Coronary artery (tissue), 2 donors: Measurements from ENCODE around the gene RGPD6.
"Not testable (repeated sequence)": the region's sequence is repeated elsewhere in the genome, so short reads cannot be mapped to it uniquely, and the experiment has no call there.

Experiments used
- DNase-seq: peaks from one replicate; pipeline ENCODE4 v3.0.0-alpha.2; 2017; ENCODE audit warnings: low spot score
- H3K27ac ChIP-seq, 2 donors: fragments of 200-600 bp; sonication (generic); one replicate each; pipeline ENCODE4 v1.5.1; 2016 to 2019
- H3K4me3 ChIP-seq: fragments of 200-600 bp; sonication (generic); 2 replicates; pipeline ENCODE4 v1.5.1; 2016; ENCODE audit warnings: mild to moderate bottlenecking, moderate library complexity

Gene RGPD6

DNA sequence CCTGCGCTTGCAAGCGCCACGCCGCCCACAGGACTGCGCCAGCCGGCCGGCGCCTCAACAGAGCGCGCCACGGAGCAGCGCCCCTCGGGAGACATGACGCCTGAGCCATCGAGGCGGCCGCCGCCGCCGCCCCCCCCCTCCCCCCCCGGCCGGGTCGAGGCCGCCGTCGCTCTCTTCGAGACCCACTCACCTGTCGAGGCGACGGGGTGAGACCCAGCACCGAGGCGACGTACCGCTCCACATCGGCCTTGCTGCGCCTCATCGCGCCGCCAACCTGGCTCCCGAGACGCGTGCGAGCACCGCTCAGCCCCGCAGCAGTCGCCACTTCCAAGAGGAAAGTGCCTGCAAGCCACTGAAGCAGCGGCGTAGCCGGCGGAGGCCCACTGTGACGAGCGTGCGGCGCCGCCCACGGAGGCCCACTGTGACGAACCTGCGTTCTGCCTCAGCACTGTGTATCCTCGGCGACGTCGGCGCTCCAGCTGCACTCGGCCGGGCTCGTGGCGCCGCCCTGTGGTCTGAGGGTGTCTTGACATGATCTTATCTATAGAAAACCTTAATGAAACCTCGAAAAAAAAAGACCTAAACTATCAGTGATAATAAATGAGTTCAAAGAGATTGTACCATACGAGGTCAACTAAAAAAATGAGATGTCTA lies at the start of gene RGPD6:
Gene RGPD6, minus strand, starts transcription at position 460 of the 654 bp plus-strand sequence. Its CDS starts 198 bp downstream, at position 262.
- not testable (repeated sequence) for DNase-seq, H3K4me3 ChIP-seq, H3K27ac ChIP-seq

- not testable (repeated sequence) for H3K4me3 ChIP-seq, DNase-seq, H3K27ac ChIP-seq
Measured at GRCh38 chr2:110619326-110619939, 42.4 kb upstream of the RGPD6 start.

DNA sequence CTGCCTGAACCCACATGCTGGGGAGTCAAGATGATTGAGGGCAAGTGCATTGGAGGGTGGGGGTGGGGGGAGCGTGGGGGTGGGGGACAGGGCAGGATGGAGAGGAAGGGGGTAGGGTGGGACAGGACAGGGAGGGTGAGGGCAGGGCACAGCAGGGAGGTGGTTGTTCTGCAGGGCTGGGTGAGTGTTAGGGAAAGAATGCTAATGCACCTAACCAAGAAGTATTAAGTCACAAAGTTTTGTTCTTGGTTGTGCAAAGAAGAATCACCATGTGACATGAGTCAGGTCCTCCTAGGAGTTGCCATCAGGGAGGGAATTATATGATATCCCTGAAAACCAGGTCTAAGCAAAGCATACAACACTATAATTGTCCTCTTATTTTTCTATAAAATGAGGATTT lies 36.9 kb upstream of the RGPD6 start:
- not testable (repeated sequence) for DNase-seq, H3K27ac ChIP-seq, H3K4me3 ChIP-seq

- not testable (repeated sequence) for DNase-seq
- Histone ChIP-seq H3K4me3 (peak overlapping the region; percentile 66), H3K27ac (peak overlapping the region in 1 of 2 donors; percentile 77)
Measured at GRCh38 chr2:110610613-110611250, 33.7 kb upstream of the RGPD6 start.

DNA sequence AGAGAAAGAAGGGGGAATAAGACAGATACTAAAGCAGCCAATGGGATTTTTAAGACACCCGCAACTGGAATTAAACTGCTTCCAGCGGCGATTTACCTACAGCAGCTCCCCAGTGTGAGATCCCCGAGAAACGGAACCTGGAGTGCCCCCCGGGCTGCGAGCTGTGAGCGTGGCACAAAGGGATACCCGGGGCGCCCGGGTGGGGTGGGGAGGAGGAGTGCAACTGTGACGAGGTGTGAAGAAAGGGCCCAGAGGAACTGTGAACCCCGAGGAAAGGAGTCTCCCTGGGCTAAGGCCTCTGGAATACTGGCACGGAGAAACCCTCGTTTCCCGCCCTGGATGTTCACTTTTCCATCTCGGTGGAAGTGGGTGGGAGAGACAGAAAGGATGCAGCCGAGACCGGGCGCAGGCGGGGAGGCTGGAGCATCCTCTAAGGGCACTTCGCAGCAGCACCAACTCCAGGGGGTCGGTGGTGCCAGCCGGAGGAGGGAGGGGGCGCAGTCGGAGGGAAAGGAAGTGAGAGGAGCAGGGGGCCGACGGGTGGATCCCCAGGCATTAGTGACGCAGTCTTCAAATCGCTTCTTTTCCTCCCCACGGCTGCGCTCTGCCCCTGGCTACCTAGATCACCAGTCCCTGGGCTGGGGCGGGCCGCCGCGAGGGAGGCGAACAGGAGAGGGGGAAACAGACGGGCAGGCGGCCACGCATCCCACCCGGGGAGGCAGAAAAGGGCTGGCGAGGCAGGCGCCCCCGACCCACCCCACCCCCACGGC lies 33.0 kb upstream of the RGPD6 start:
- not testable (repeated sequence) for DNase-seq
- Histone ChIP-seq H3K27ac (peak overlapping the region in 1 of 2 donors; percentile 77), H3K4me3 (peak overlapping the region; percentile 66)

DNA sequence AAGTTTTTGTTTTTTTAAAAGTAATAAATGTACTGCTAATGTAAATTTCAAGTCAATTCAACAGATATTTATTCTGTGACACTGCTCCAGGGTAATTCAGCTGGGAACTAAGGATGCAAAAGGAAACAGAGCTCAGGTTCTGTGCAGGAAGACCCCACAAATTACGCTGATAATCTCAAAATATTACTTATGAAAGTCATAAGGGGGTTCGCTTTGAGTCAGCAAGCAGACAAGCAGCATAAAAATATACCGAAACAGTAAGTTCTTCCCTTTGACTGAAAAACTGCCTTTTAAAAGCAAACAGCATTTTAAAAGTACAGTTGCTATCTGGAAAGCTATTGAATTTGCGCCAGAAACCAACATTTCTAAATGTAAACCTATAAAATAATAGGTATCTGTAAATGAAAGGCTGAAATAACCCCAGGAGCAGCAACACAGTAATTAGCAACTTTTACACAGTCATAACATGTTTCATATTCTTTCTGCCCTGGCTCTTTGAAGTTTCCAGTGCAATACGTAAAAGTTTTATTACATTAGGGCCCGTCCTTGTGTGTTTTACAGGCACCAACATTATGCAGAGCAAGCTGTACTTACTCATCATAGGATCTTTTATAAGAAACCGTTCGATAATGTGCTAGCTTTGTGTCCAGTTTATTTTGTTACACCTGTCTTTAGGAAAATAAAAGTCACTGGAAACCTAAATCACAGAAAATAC lies 31.9 kb upstream of the RGPD6 start:
- not testable (repeated sequence) for H3K4me3 ChIP-seq, DNase-seq, H3K27ac ChIP-seq

DNA sequence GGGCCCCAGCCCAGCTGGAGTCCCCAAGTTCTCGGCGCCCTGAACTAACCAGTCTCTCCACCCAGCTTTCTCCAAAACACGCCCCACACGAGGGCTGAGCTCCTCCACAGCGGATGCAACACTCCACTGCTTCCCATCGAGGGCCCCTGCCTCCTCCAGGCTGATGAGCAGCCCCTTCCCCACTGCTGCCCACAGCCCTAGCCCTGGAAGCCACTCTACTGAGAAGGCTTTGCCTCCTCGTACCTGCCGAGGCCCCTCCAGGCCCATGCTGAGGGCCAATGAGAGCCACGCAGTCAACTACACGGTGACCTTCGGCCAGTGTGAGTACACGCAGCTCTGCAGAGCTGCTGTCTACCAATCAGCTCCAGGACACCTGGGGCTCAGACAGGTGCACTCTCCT lies 28.0 kb upstream of the RGPD6 start:
- not testable (repeated sequence) for H3K4me3 ChIP-seq, H3K27ac ChIP-seq, DNase-seq

DNA sequence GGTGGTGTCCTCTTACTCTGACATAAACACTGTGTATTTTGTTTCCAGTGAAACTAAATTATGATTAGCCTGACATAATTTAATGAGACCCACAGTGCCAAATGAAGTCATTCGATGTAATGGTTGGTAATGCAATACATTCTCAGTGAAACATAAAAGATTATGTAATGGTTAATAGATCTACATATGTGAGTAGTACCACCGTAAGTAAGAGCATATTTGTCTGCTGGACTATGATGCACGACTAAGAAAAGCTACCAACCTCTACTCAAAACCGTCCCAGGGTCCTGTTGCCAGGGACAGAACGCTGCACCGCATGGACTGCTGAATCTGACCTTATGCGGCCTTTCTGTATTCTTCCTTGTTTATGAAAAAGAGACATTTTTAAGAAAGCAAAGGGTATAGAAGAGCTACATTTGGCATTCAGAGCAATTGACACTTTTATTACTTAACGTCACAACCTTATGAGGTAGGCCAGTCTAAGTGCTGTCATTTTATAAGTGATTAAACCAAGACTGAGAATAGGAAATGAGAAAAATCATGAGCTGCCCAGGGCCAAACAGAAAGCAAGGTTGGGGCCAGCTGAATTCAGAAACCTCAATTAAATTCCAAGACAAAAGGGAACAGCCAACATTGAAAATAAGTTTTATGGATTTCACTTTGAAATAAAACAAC lies 27.0 kb upstream of the RGPD6 start:
- not testable (repeated sequence) for DNase-seq, H3K27ac ChIP-seq, H3K4me3 ChIP-seq

- not testable (repeated sequence) for H3K4me3 ChIP-seq, H3K27ac ChIP-seq, DNase-seq
Measured at GRCh38 chr2:110602139-110602538, 25.1 kb upstream of the RGPD6 start.

- H3K27ac ChIP-seq, H3K4me3 ChIP-seq, DNase-seq: not testable (repeated sequence)
Measured at GRCh38 chr2:110591973-110592372, 15.0 kb upstream of the RGPD6 start.

GRCh38 chr2:110589677-110590330 lies 12.8 kb upstream of the RGPD6 start:
- H3K4me3 ChIP-seq, H3K27ac ChIP-seq, DNase-seq: not testable (repeated sequence)

DNA sequence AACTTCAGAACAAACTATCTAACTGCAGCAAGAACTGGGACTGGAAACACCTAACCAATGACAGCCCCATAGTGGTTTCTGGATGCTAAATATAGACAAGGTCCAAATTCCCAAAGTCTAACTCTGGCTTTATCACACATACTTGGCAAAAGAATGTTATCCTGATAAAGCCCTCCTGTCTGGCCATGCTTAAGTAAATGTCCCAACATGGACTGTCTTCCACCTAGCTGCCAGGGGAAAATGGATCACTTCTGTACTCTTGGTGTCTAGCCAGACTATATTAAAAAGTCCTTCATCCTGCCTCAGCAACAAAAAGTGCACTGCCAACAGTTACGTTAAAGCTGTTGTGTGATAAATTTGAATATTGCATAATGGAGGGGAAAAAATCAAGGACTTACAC lies 11.5 kb upstream of the RGPD6 start:
- not testable (repeated sequence) for DNase-seq, H3K4me3 ChIP-seq, H3K27ac ChIP-seq

- not testable (repeated sequence) for DNase-seq, H3K4me3 ChIP-seq, H3K27ac ChIP-seq
Measured at GRCh38 chr2:110579216-110579965, 2.4 kb upstream of the RGPD6 start.

DNA sequence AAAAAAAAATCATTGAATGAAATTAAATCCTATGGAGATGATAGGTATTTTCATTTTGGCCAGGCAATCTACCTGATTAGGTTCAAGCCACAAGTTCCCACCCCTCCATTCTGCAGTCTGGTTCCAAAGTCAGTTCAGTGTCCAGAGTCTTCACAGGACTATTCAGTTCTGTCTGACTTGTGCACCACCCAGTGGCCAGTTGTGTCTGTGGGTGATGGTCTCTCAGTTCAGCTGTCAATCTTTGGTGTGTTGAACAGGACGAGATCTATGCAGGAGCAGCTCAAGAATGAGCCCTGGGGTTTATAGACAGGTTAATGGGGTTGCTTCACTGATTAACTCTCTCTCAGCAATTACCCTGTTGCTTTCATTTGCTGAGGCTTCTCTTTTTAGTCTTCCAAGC lies 1.4 kb upstream of the RGPD6 start:
- H3K4me3 ChIP-seq, H3K27ac ChIP-seq, DNase-seq: not testable (repeated sequence)

DNA sequence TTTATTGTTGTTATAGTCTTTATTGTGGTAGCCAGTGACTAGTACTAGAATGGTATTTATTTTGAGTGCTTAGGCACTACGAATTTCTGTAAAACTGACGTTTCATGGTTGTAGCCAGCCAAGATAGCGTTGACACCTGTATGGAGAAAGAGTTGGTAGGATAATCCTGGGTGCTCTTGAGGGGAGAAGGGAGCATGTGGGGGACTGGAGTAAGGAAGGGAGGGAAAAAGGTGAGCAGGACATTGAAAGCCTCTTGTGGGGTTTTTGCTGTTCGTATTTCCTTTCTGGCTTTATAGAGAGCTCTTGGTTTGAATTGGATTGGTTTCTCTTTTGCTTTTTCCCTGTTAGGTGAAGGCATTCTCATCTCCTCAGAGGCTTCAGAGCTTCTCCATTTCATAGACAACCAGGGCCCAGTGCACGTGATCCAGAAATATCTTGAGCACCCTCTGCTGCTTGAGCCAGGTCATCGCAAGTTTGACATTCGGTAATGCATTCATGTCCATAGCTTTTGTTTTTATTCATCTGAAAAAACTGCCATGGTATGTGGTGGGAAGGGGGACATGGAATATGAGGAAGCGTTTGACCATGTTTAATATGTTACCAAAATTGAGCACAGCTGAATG lies 77.2 kb downstream of the RGPD6 start:
- DNase-seq, H3K4me3 ChIP-seq, H3K27ac ChIP-seq: not testable (repeated sequence)

- DNase-seq = not testable (repeated sequence)
Measured at GRCh38 chr2:110496027-110496426, 81.0 kb downstream of the RGPD6 start.

DNA sequence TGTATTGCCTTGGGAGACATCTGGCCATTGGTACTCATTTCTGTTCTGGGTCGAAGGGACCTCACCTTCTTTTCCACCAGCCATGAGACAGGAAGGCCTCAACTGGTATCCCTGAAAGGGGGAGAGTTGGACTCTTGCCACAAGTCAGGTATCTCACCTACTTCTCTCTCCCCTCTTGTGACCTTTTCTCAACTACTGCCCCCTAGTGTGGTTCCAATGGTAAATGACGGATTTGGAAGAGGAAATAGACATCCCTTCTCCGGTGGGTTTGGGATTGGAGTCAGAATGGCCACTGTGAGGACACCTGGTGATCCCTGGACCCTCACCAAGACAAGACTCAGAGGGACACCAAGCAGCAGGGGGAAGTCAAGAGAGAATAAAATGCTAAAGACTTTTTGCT lies 82.5 kb downstream of the RGPD6 start:
- H3K4me3 ChIP-seq, DNase-seq, H3K27ac ChIP-seq: not testable (repeated sequence)

More at GRCh38 chr2:110496027-110496426, 81.0 kb downstream of the RGPD6 start:
- not testable (repeated sequence) for H3K27ac ChIP-seq, H3K4me3 ChIP-seq
